ENCODE measurements around the gene JCAD.
"Not testable (repeated sequence)": the region's sequence is repeated elsewhere in the genome, so short reads cannot be mapped to it uniquely, and the experiment has no call there.

JCAD gene

DNA sequence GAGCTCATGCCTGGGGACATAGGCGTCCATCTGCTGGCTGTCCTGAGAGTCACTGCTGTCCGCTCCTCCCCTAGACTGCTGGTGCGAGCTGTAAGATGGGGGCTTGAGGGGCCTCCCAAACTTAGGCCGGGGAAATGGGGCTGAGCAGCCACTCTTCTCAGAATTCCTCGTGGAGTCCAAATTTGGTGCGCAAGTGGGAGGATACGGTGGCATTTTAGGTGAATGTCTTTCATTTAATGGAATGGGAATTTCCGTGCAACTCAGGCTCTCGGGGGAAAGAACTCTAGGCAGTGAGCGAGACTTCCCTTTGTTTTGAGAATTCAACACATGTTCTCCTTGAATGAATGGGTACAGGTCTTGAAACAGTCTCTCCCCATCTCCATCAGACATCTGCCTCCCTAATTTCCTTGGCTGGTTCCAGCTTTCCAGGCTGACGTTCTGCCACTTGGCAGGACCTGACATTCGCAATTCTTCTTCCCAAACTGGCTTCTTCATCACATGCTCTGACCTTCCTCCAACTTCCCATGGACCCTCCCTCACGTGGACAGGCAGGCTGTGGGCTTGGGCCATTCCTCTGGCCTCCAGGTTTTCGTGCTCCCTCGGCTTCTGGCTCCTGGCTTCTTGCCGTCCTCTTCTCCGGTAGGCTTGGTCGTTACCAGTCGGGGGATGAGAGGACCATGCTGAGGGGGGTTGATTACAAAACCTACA is 30.1 kb downstream of the JCAD start:
- TF ChIP-seq FOXP2 (optimal IDR thresholded peaks at IDR 0.05; ENCODE audit: control extremely low read depth, extremely low read length, insufficient read depth) (no peak), EZH2 (IDR thresholded peaks at IDR 0.05) (no peak), POLR2AphosphoS5 (IDR thresholded peaks at IDR 0.05; ENCODE audit: borderline replicate concordance, low read depth, low read length) (no peak)
- no peak overlapping the region for H3K4me3 ChIP-seq
- no peak overlapping the region for H3K27ac ChIP-seq
- DNase-seq (ENCODE audit: low read depth, low spot score), result no peak
- no peaks in the 10 kb centered on the region for H3K9me3 ChIP-seq (ENCODE audit: low read depth, low read length)
- no peaks in the 10 kb centered on the region; the same call in 1 of the 2 replicates for H3K36me3 ChIP-seq (ENCODE audit: insufficient read depth, low read length)
- H3K9ac ChIP-seq (ENCODE audit: insufficient read length), result no peak overlapping the region

GRCh38 chr10:30028738-30029030 is 30.7 kb downstream of the JCAD start:
- Histone ChIP-seq H3K9ac (ENCODE audit: insufficient read length) (no peak overlapping the region), H3K4me3 (no peak overlapping the region), H3K27ac (no peak overlapping the region), H3K36me3 (ENCODE audit: insufficient read depth, low read length) (no peaks in the 10 kb centered on the region; the same call in 1 of the 2 replicates), H3K9me3 (ENCODE audit: low read depth, low read length) (no peaks in the 10 kb centered on the region)
- TF ChIP-seq FOXP2 (optimal IDR thresholded peaks at IDR 0.05; ENCODE audit: control extremely low read depth, extremely low read length, insufficient read depth), result no peak
- no peak for TF ChIP-seq POLR2AphosphoS5 (IDR thresholded peaks at IDR 0.05; ENCODE audit: borderline replicate concordance, low read depth, low read length)
- TF ChIP-seq EZH2 (IDR thresholded peaks at IDR 0.05), result no peak
- DNase-seq (ENCODE audit: low read depth, low spot score), result no peak

DNA sequence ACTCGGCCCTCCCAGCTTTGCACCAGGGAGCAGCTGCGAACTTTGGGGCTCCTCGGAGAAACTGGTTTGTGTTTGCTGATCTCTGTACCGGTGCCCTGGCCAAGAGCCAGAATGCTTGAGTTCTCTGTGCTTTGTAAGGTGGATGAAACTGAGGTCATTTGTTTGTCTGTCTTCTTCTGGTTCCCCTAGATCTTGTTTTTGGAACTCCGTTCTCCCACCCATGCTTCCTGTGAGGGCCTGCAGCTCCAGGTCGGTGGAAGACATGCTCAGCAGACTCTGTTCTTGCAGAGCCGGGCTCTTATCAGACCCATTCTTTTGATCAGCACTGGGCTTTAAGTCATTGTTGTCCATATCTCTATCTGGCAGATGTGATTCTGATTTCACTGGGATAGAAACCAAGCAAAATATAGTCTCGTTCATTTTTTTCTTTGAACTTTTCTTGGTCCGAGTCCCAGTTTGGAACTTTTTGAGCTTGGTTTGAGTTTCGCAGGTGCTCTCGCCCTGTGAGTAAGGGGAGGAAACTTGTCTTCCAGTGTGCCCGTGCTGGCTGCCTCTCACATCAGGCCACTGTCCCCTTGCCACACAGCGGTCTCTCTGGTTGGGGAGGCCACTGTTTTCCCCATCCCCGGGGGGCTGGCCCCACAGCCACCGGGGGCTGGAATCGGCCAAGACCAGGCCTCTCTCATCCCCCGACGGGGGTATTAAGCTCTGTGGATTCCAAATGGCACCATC is 31.2 kb downstream of the JCAD start:
- Histone ChIP-seq H3K27ac (no peak overlapping the region), H3K9me3 (ENCODE audit: low read depth, low read length) (no peaks in the 10 kb centered on the region), H3K36me3 (ENCODE audit: insufficient read depth, low read length) (no peaks in the 10 kb centered on the region; the same call in 1 of the 2 replicates), H3K4me3 (no peak overlapping the region), H3K9ac (ENCODE audit: insufficient read length) (no peak overlapping the region)
- TF ChIP-seq FOXP2 (optimal IDR thresholded peaks at IDR 0.05; ENCODE audit: control extremely low read depth, extremely low read length, insufficient read depth), result no peak
- no peak for TF ChIP-seq POLR2AphosphoS5 (IDR thresholded peaks at IDR 0.05; ENCODE audit: borderline replicate concordance, low read depth, low read length)
- TF ChIP-seq EZH2 (IDR thresholded peaks at IDR 0.05), result no peak
- no peak for DNase-seq (ENCODE audit: low read depth, low spot score)

- Histone ChIP-seq H3K36me3 (ENCODE audit: insufficient read depth, low read length) (no peaks in the 10 kb centered on the region; the same call in 1 of the 2 replicates), H3K9me3 (ENCODE audit: low read depth, low read length) (no peaks in the 10 kb centered on the region), H3K9ac (ENCODE audit: insufficient read length) (no peak overlapping the region), H3K27ac (no peak overlapping the region), H3K4me3 (no peak overlapping the region)
- DNase-seq (ENCODE audit: low read depth, low spot score), result no peak
- TF ChIP-seq FOXP2 (optimal IDR thresholded peaks at IDR 0.05; ENCODE audit: control extremely low read depth, extremely low read length, insufficient read depth), result no peak
- TF ChIP-seq EZH2 (IDR thresholded peaks at IDR 0.05), result no peak
- no peak for TF ChIP-seq POLR2AphosphoS5 (IDR thresholded peaks at IDR 0.05; ENCODE audit: borderline replicate concordance, low read depth, low read length)
Measured at GRCh38 chr10:30027057-30028005, 32.1 kb downstream of the JCAD start.

GRCh38 chr10:30026578-30026977 is 32.8 kb downstream of the JCAD start:
- H3K9me3 ChIP-seq (ENCODE audit: low read depth, low read length), result no peaks in the 10 kb centered on the region
- no peak overlapping the region for H3K9ac ChIP-seq (ENCODE audit: insufficient read length)
- DNase-seq (ENCODE audit: low read depth, low spot score), result no peak
- TF ChIP-seq EZH2 (IDR thresholded peaks at IDR 0.05) (no peak), FOXP2 (optimal IDR thresholded peaks at IDR 0.05; ENCODE audit: control extremely low read depth, extremely low read length, insufficient read depth) (no peak), POLR2AphosphoS5 (IDR thresholded peaks at IDR 0.05; ENCODE audit: borderline replicate concordance, low read depth, low read length) (no peak)
- no peak overlapping the region for H3K4me3 ChIP-seq
- H3K27ac ChIP-seq, result no peak overlapping the region
- no peaks in the 10 kb centered on the region; the same call in 1 of the 2 replicates for H3K36me3 ChIP-seq (ENCODE audit: insufficient read depth, low read length)

DNA sequence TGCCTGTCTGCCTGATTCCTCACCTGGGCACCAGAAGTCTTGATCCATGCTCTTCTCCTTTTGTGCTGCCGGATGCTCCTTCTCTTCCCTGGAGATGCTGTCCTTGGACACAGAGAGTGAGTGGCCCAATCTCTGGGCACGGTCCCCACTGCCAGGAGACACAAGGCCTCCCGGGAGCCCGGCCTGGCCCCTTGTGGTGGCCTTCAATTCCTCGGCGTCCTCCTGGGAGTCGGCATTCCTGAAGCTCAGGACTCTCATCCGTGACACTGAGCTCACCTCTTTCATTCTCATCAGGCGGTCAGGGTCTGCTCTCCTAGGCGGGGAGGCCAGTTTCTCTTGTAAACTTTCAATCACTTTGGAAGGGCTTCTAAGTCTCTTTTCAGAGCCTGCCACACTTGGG is 33.3 kb downstream of the JCAD start:
- Histone ChIP-seq H3K4me3 (no peak overlapping the region), H3K9ac (ENCODE audit: insufficient read length) (no peak overlapping the region), H3K9me3 (ENCODE audit: low read depth, low read length) (no peaks in the 10 kb centered on the region), H3K27ac (no peak overlapping the region), H3K36me3 (ENCODE audit: insufficient read depth, low read length) (no peaks in the 10 kb centered on the region; the same call in 1 of the 2 replicates)
- TF ChIP-seq POLR2AphosphoS5 (IDR thresholded peaks at IDR 0.05; ENCODE audit: borderline replicate concordance, low read depth, low read length), result no peak
- no peak for TF ChIP-seq FOXP2 (optimal IDR thresholded peaks at IDR 0.05; ENCODE audit: control extremely low read depth, extremely low read length, insufficient read depth)
- no peak for TF ChIP-seq EZH2 (IDR thresholded peaks at IDR 0.05)
- no peak for DNase-seq (ENCODE audit: low read depth, low spot score)

DNA sequence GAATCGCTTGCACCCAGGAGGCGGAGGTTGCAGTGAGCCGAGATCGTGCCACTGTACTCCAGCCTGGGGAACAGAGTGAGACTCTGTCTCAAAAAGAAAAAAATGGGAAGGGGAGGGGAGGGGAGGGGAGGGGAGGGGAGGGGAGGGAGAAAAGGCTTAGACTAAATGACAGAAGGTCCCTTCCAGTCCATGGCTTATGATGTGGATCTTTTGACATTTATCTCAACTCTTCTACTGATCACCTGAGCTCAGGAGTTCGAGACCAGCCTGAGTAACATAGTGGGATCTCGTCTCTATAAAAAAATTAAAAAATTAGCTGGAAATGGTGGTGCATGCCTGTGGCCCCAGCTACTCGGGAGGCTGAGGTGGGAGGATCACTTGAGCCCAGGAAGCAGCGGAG is 34.0 kb downstream of the JCAD start:
- not testable (repeated sequence) for H3K36me3 ChIP-seq (ENCODE audit: insufficient read depth, low read length); DNase-seq (ENCODE audit: low read depth, low spot score); H3K9ac ChIP-seq (ENCODE audit: insufficient read length); H3K4me3 ChIP-seq; H3K9me3 ChIP-seq (ENCODE audit: low read depth, low read length); H3K27ac ChIP-seq

DNA sequence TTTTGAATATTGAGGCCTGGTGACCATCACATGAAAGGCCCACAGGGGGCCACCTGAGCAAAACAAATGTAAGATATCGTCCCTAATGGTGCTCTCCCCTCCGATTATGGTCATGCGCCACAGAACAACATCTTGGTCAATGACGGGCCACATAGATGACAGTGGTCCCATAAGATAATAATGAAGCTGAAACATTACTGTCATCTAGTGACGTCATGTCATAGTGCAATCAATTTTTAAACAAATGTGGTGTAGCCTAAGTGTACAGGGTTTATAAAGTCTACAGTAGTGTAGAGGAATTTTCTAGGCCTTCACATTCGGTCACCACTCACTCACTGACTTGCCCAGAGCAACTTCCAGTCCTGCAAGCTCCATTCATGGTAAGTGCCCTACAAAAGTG is 36.8 kb downstream of the JCAD start:
- DNase-seq (ENCODE audit: low read depth, low spot score), result no peak
- Histone ChIP-seq H3K9me3 (ENCODE audit: low read depth, low read length) (no peaks in the 10 kb centered on the region), H3K36me3 (ENCODE audit: insufficient read depth, low read length) (no peaks in the 10 kb centered on the region), H3K27ac (no peak overlapping the region), H3K9ac (ENCODE audit: insufficient read length) (no peak overlapping the region), H3K4me3 (no peak overlapping the region)
- TF ChIP-seq EZH2 (IDR thresholded peaks at IDR 0.05), result no peak
- no peak for TF ChIP-seq FOXP2 (optimal IDR thresholded peaks at IDR 0.05; ENCODE audit: control extremely low read depth, extremely low read length, insufficient read depth)
- no peak for TF ChIP-seq POLR2AphosphoS5 (IDR thresholded peaks at IDR 0.05; ENCODE audit: borderline replicate concordance, low read depth, low read length)

All from SK-N-MC (cell line).